HG03378 (cell line): ENCODE results near the gene LGMN.

ENCODE experiments used
- ATAC-seq: cut with Tn5 transposase; IDR thresholded peaks from one replicate; pipeline ENCODE4 v1.9.1; 2021; ENCODE audit warnings: mild to moderate bottlenecking, moderate library complexity; ENCODE audit not compliant: unreplicated experiment

LGMN gene

DNA sequence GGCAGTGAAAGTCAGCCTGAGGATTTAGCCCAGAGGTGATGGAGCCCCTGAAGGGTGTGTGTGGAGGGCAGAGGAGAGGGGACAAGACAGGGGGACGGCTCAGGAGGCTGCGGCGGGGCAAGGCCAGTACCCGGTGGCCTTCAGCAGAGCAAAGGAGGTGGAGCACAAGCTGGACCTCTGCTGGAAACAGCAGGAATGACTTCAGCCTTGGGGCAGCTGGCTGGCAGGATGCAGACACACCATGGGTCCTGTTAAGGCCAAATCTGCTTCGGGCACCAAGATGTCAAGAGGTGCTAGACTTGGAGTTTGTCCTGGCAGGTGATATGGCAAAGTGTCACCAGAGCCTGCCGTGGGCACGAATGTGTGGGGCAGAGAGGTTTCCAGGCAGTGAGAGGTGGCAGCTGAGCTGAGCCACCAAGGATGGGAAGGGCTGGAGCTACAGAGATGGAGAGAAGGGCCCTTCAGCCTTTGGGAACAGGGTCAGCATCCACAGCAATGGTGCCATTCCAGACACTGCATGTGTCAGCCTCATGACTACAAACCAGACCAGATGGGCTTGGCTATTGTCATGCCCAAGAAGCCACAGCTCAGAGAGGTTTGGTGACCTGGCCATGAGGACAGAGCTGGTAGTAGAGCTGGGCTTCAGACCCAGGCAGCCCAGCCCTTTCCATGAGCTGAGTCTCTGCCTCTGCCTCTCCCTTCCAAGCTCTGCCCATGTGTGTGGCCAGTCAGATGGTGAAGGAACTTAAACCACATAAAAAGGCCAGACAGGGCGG is 91.9 kb downstream of the LGMN start:
- no peak for ATAC-seq

DNA sequence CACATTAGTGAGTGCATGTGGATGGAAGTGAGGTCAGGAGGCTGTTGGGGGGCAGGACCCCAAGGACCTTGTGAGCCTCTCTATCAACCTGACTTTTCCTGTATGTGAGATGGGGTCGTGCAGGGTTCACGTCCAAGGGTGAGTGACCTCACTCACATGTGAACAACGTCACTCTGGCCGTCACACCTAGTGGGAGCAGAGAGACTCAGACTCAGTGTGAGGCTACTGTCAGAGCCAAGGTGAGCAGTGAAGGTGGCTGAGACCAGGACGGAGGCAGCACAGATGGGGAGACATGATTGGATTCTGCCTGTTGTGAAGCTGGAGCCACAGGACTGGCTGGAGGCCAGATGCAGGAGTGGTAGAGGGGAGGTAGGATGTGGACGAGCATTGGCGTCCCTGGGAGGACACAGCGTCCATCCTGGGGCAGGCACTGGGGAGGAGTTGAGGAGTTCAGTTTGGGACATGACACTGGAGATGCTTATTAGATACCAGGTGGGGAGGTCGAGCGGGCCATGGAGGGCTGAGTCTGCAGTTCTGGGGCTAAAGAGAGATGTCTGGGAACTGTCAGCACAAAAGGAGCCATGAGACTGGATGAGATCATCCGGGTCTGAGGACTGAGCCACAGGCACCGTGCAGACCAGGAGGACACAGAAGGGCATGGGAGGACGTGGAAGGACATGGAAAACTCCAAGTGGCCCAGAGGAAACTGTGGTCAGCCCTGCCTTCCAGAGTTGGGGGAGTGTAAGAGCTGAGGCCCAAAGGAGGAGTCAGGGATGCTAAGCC is 92.8 kb downstream of the LGMN start:
- ATAC-seq, result no peak

DNA sequence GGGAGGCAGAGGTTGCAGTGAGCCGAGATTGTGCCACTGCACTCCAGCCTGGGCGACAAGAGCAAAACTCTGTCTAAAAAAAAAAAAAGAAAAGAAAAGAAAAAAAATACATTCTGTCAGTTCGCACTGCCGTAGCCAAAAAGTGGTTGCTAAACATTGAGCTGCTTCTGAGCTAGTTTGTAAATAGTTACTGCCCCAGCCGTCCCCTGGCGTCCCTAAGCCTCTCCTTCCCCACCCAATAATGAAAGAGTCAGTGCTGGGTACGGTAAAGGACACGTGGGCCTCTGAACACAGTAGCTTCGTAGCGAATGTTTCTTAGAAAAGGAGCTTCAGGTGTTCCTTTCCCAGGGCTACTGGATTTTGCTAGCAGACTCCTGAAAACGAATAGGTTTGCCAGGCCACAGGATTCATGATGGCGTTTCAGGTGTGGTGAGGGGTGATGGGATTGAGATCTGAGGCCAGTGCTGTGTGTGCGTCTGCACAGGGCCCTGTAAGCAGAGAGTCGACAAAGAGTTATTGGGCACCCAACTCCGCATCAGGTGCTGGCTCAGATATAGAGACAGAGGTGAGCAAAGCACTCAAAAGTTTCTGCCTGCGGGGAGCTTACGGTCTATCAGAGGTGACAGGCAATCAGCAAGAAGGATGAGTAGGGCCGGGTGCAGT is 94.1 kb downstream of the LGMN start:
- no peak for ATAC-seq
